Kidney tubule cell (primary cell): ENCODE measurements around the gene PM20D1.
"Not testable (repeated sequence)": the region's sequence is repeated elsewhere in the genome, so short reads cannot be mapped to it uniquely, and the experiment has no call there.

ENCODE experiments used
- DNase-seq: peaks from one replicate; pipeline ENCODE4 v3.0.0-alpha.2; 2018; ENCODE audit warnings: low spot score

The PM20D1 gene

GRCh38 chr1:205849619-205850355 is at the start of gene PM20D1:
Gene PM20D1 (minus strand): TSS chr1:205850132. CDS start chr1:205850072, 60 bp downstream.
- peak; percentile 20 for DNase-seq

GRCh38 chr1:205896351-205896750 is 46.4 kb upstream of the PM20D1 start:
- DNase-seq, result no peak

- not testable (repeated sequence) for DNase-seq
These were observed 44.2 kb upstream of the PM20D1 start for GRCh38 chr1:205894119-205894518.

GRCh38 chr1:205892175-205892574 is 42.2 kb upstream of the PM20D1 start:
- DNase-seq, result not testable (repeated sequence)

GRCh38 chr1:205891481-205891880 is 41.5 kb upstream of the PM20D1 start:
- peak; percentile 73 for DNase-seq

- DNase-seq, result not testable (repeated sequence)
These were observed 40.7 kb upstream of the PM20D1 start for GRCh38 chr1:205890631-205891030.

GRCh38 chr1:205889706-205890105 is 39.8 kb upstream of the PM20D1 start:
- peak; percentile 91 for DNase-seq

- not testable (repeated sequence) for DNase-seq
These were observed 39.1 kb upstream of the PM20D1 start for GRCh38 chr1:205889006-205889405.

- no peak for DNase-seq
These were observed 33.9 kb upstream of the PM20D1 start for GRCh38 chr1:205883792-205884191.

- no peak for DNase-seq
These were observed 31.0 kb upstream of the PM20D1 start for GRCh38 chr1:205880923-205881322.

GRCh38 chr1:205879974-205880373 is 30.0 kb upstream of the PM20D1 start:
- no peak for DNase-seq

- no peak for DNase-seq
These were observed 28.1 kb upstream of the PM20D1 start for GRCh38 chr1:205878026-205878425.

GRCh38 chr1:205873148-205873547 is 23.2 kb upstream of the PM20D1 start:
- not testable (repeated sequence) for DNase-seq

- DNase-seq, result no peak
These were observed 20.3 kb upstream of the PM20D1 start for GRCh38 chr1:205870236-205870635.

GRCh38 chr1:205861540-205861939 is 11.6 kb upstream of the PM20D1 start:
- DNase-seq, result no peak

- DNase-seq, result no peak
These were observed 8.4 kb upstream of the PM20D1 start for GRCh38 chr1:205858141-205858961.

- not testable (repeated sequence) for DNase-seq
These were observed 7.6 kb upstream of the PM20D1 start for GRCh38 chr1:205857501-205857900.

GRCh38 chr1:205856433-205856832 is 6.5 kb upstream of the PM20D1 start:
- no peak for DNase-seq

GRCh38 chr1:205852969-205853368 is 3.0 kb upstream of the PM20D1 start:
- DNase-seq, result no peak

- DNase-seq, result no peak
These were observed 2.1 kb upstream of the PM20D1 start for GRCh38 chr1:205851993-205852392.

- DNase-seq, result no peak
These were observed 6.7 kb downstream of the PM20D1 start for GRCh38 chr1:205843036-205843859.

GRCh38 chr1:205842229-205842628 is 7.7 kb downstream of the PM20D1 start:
- DNase-seq, result no peak
